NCI-H2227 (cell line): ENCODE data around the gene MAN1C1.

Experiments used
- DNase-seq: peaks from one replicate; lab custom pipeline; 2025; ENCODE audit not compliant: unreplicated experiment; lab: John Stamatoyannopoulos, UW

MAN1C1 gene

GRCh38 chr1:25832336-25833037 lies 215.9 kb downstream of the MAN1C1 start:
- no peak for DNase-seq

- no peak for DNase-seq
Observed at GRCh38 chr1:25833158-25833557, 216.6 kb downstream of the MAN1C1 start.
